Epithelial cell of proximal tubule (primary cell): Measurements from ENCODE around the gene RWDD4. TPM values are rescaled to one million over a fixed set of nuclear protein-coding genes. Genes with fewer than 3 reads are reported as not detected.

Experiments used
- DNase-seq: peaks from one replicate; pipeline ENCODE4 v3.0.0-alpha.2; 2011; ENCODE audit warnings: low read depth
- H3K4me3 ChIP-seq: 2 replicates; pipeline ENCODE4 v1.5.1; 2011; ENCODE audit warnings: low read depth, mild to moderate bottlenecking, low read length
- total RNA-seq: library from RNA; depleted of rRNA; stranded (reverse); fragments of >200 nt; gene quantifications from 2 replicates; pipeline ENCODE4 v1.2.3, GENCODE V29; 2015
- TF ChIP-seq, protein P1 (sequence below): conservative IDR thresholded peaks from 2 replicates; pipeline ENCODE4 v1.5.1; 2012; ENCODE audit warnings: low read depth, mild to moderate bottlenecking, low read length

The RWDD4 gene
- total RNA-seq, 1 donor from 2014 or later: 17.2 TPM

DNA sequence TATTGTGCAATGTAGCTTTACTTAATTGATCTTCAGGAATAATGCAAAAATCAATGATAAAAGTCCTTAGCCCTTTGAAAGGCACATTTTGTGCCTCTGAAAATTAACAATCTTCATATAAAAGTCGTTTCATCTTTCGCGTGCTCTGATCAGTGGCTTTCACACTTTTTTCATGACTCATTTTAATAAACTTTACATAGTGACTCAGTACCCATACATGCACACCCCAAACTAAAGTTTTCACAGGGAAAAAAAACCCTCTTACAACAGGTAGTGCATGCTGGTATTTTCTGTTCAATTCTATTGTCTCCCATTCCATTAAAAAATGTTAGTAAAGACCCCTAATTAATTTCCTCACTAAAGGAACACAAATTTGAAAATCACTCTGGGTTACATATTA is 21.5 kb downstream of the RWDD4 start:
- TF ChIP-seq, protein P1, sequence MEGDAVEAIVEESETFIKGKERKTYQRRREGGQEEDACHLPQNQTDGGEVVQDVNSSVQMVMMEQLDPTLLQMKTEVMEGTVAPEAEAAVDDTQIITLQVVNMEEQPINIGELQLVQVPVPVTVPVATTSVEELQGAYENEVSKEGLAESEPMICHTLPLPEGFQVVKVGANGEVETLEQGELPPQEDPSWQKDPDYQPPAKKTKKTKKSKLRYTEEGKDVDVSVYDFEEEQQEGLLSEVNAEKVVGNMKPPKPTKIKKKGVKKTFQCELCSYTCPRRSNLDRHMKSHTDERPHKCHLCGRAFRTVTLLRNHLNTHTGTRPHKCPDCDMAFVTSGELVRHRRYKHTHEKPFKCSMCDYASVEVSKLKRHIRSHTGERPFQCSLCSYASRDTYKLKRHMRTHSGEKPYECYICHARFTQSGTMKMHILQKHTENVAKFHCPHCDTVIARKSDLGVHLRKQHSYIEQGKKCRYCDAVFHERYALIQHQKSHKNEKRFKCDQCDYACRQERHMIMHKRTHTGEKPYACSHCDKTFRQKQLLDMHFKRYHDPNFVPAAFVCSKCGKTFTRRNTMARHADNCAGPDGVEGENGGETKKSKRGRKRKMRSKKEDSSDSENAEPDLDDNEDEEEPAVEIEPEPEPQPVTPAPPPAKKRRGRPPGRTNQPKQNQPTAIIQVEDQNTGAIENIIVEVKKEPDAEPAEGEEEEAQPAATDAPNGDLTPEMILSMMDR: no peak
- DNase-seq: no peak
- H3K4me3 ChIP-seq: no peak overlapping the region

DNA sequence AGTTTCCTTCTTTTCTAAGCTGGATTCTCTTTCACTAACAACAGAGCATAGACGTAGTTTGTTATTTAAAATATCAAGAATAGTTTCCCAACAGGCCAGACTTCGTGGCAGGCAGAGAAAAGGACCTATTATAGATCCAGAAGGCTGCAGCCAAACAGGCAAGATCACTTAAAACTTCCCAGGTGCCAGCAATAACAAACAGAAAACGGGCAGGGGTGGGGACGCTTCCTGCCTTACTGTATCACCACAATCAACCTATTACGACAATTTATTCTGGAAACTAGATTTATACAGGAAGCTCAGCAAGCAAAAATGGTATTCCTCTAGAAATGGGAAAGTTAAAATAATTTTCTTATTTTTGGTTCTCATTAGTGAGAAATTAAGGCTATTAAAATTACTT is 22.1 kb downstream of the RWDD4 start:
- no peak overlapping the region for H3K4me3 ChIP-seq
- TF ChIP-seq, protein P1: no peak
- no peak for DNase-seq

DNA sequence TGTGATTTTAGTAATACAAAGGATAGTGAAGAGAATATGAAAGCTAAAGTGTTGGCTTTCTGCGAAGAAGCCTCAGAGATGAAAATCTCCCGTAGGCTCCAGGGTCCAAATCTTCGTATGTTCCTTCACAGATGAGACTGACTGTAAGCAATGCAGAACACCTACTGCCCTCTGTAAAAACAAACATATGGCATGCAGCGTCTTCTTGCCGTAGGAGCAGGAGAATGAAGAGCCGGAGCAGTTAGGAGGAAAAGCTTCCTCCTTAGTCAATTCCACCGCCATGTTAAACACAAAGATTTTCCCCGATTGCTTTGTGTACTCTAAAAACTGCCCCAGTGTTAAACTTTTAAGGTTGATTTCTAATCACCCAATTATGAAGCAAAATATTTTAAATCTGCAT is 22.5 kb downstream of the RWDD4 start:
- no peak for DNase-seq
- no peak overlapping the region for H3K4me3 ChIP-seq
- TF ChIP-seq, protein P1: no peak

DNA sequence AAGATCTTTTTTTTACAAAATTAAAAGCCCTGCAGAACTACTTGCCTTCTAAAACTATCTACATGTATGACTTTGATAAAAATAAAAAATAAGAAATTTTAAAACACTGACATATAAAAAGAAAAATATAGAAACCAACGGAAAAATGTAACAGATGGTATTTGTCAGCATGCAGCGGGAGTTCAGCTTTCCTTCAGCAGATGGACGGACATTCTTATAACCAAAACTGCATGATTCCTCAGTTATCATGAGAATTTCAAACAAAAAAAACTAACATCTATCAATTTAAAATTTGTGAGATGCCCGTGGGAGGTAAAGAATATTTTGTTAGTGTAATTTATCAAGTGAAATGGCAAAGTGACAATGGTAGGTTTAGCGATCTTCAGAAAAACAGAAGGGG is 23.2 kb downstream of the RWDD4 start:
- no peak overlapping the region for H3K4me3 ChIP-seq
- TF ChIP-seq, protein P1: no peak
- DNase-seq: no peak

DNA sequence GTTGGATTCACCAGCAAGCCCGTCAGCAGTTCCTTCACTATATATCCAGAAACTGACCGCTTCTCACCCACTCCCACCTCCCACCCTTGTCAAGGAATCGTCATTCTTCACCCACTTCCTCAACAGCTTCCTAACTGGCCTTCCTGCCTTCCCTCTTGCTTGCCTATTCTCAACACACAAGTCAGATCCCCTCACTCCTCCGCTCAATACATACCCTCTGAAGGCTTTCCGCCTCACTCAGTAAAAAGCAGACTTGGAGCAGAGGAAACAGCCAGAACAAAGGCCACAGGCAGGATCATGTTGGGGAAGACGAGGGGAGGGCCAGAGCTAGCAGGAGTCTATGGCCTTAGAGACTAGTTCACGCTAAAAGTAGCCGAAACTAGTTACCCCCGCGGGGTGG is 23.7 kb downstream of the RWDD4 start:
- TF ChIP-seq, protein P1: no peak
- H3K4me3 ChIP-seq: no peak overlapping the region
- no peak for DNase-seq

DNA sequence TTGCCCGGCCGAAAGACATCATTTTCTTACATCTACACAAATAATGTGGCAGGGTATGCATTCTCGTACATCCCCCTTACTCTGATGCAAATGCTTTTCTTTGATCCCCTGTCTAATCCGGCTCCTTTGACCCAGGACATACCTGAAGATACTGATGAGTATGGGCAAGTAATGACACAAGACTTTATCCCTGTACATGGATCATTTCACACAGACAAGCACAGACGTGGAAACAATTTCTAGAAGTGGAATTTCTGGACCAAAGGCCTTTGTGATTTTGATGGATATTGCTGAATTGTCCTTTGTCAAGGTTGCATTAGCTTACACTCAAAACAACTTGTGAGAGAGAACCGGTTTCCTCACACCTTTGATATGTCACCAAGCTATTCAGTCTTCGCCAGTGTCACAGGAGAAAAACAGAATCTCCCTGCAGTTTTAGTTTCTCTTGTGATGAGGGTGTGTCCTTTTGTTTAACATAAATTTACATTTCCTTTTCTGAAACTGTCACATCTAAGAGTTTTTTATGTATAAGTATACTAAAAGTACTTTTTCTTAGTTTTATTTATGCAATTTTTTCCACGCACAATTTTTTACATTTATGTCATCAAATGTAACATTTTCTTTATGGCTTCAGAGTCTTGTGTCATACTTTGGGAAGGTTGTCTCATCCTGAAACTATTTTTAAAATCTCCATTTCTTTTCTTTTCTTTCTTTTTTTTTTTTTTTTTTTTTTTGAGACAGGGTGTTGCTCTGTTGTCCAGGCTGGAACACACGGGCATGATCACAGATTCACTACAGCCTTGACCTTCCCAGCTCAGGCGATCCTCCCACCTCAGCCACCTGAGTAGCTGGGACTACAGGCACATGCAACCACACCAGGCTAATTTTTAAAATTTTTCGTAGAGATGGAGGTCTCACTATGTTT is 25.2 kb downstream of the RWDD4 start:
- TF ChIP-seq, protein P1: no peak
- DNase-seq: no peak
- no peak overlapping the region for H3K4me3 ChIP-seq

DNA sequence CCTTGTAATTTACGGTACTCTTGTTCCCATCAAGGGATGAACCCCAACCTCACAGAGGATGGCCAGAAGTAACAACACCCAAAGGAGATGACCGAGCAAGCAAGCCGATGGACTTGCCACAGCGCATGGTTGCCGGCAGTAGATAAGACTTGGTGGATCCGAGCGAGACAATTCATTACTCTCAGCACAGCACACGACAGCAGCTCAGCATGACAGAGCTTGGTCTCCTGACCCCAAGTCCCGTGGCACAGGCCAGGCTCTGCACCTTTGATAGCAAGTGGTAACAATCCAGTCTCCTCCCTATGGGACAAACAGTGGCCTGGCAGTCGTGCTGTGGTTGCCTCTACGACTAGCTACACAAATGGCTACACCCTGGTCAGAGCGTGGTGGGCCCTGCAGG is 26.3 kb downstream of the RWDD4 start:
- TF ChIP-seq, protein P1: no peak
- DNase-seq: no peak
- H3K4me3 ChIP-seq: no peak overlapping the region
